Sigmoid colon (tissue), 7 donors: ENCODE results near the gene SKAP1. TPM values are rescaled to one million over a fixed set of nuclear protein-coding genes. Genes with fewer than 3 reads are reported as not detected.

Experiments used
- DNase-seq: peaks from one replicate; pipeline ENCODE4 v3.0.0-alpha.2; 2019
- H3K27ac ChIP-seq, 4 donors: fragments of 200-600 bp; sonication (generic); one replicate each; pipeline ENCODE4 v1.5.1; 2016 to 2019; ENCODE audit warnings: mild to moderate bottlenecking in 1 of 4
- H3K27me3 ChIP-seq, 3 donors: fragments of 200-600 bp; sonication (generic); one replicate each; pipeline ENCODE4 v1.5.1; 2019; ENCODE audit warnings: mild to moderate bottlenecking in 1 of 3
- H3K36me3 ChIP-seq, 4 donors: fragments of 200-600 bp; sonication (generic); one replicate each; pipeline ENCODE4 v1.5.1; 2016 to 2019
- H3K4me1 ChIP-seq, 4 donors: fragments of 200-600 bp; sonication (generic); one replicate each; pipeline ENCODE4 v1.5.1; 2017 to 2019
- H3K4me3 ChIP-seq, 4 donors: fragments of 200-600 bp; sonication (generic); one replicate each; pipeline ENCODE4 v1.5.1; 2017 to 2019; ENCODE audit warnings: mild to moderate bottlenecking in 2 of 4, moderate library complexity in 1 of 4
- H3K9me3 ChIP-seq, 4 donors: fragments of 200-600 bp in 3 of 4; sonication (generic) in 3 of 4; one replicate each; pipeline versions ENCODE4 v1.5.1 to v1.6.1; 2013 to 2019
- EP300 ChIP-seq, 4 donors: sonication (generic); formaldehyde crosslinking; IDR thresholded peaks; one replicate each; pipeline ENCODE4 v1.6.1; 2017; ENCODE audit warnings: antibody characterized with exemption in 4 of 4
- POLR2A ChIP-seq, 2 donors: fragments of 450-650 bp; IDR thresholded peaks; one replicate each; pipeline ENCODE4 v1.6.1; 2016; ENCODE audit warnings: antibody characterized with exemption in 2 of 2, mild to moderate bottlenecking in 2 of 2, moderate library complexity in 2 of 2
- POLR2AphosphoS5 ChIP-seq, 4 donors: sonication (generic); formaldehyde crosslinking; IDR thresholded peaks; one replicate each; pipeline ENCODE4 v1.6.1; 2017; ENCODE audit warnings: antibody characterized with exemption in 4 of 4
- WGBS, 2 donors: extraction: QIAGEN DNeasy Blood & Tissue Kit; methylation state at CpG; one replicate each; pipeline ENCODE4 v1.1.7; 2013; 5-methylcytosine and 5-hydroxymethylcytosine counted together
- intact Hi-C: fragments of 100-400 bp; cut with DNase I; formaldehyde crosslinking; loops from one replicate; pipeline ENCODE4 v1.15.1; 2023
- polyA plus RNA-seq, 3 donors: library from polyadenylated mRNA; stranded (reverse); fragments of 200-250 nt; gene quantifications; one replicate each; pipeline ENCODE4 v1.2.3, GENCODE V29; 2013
- total RNA-seq, 4 donors: library from RNA; depleted of rRNA; stranded (reverse); fragments of >200 nt; gene quantifications; one replicate each; pipeline ENCODE4 v1.1.0, GENCODE V29; 2016
- TF ChIP-seq, protein P1 (sequence below), 4 experiments: fragments of 450-650 bp in 3 of 4; fragments of 200-600 bp in 1 of 4; IDR thresholded peaks; one replicate each; pipeline ENCODE4 v1.5.1; 2016 to 2019; ENCODE audit warnings: antibody characterized with exemption in 4 of 4, mild to moderate bottlenecking in 3 of 4, moderate library complexity in 2 of 4
- donor health status: healthy with polysubstance abuse.
- donor health status: Bipolar disorder and iron deficiency.
- donor health status: healthy.

SKAP1 gene
- total and polyA plus RNA-seq, 7 donors: 0.36 to 10.3 (median 1.4) TPM; not detected in 1

DNA sequence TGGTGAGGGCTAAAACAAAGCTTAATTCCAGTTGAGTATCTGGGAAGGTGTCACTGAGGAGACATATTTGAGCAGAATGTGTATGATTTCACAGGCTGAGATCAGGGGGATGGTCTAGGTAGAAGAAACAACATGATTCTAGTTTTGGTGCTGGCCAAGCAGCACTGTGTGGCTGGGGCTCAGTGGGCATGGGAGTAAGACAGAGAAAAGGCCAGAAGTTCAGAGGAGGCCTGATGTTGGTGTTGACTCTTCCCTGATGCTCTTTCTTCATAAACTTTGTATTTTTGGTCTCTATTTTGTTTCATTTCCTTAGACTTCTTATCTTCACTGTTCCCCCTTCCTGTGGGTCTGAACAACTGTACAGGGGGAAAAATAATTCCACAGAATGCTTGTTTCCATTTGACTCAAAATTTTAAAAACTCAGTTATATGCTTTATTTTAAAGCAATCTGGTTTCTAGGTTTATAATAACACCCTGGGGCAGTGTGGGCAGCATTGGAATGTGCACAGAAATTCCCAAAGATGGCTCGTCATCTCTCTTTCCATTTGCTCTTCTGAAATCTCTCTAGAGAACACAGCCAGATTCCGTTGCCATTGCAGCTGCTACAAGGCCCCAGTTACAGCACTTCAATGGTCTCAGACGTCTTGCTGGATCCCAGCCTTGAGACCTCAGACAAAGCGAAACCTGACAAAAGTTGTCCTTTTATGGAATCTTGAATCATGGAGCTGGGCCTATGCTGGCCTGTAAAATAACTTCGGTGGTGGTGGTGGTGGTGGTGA, 254.1 kb downstream of the SKAP1 start:
- Histone ChIP-seq H3K36me3 (no peaks in the 10 kb centered on the region), H3K4me1 (no peaks in the 10 kb centered on the region), H3K9me3 (no peaks in the 10 kb centered on the region), H3K27me3 (peaks cover 0 to 2% (median 0%) of the 10 kb centered on the region in 3 donors), H3K4me3 (no peak overlapping the region), H3K27ac (no peak overlapping the region)
- WGBS, 2 donors: 91% methylated on average over 5 of the region's 5 CpGs
- TF ChIP-seq EP300 (IDR thresholded peaks at IDR 0.05) (no peak), POLR2AphosphoS5 (IDR thresholded peaks at IDR 0.05) (no peak), POLR2A (IDR thresholded peaks at IDR 0.05) (no peak)
- TF ChIP-seq, protein P1, sequence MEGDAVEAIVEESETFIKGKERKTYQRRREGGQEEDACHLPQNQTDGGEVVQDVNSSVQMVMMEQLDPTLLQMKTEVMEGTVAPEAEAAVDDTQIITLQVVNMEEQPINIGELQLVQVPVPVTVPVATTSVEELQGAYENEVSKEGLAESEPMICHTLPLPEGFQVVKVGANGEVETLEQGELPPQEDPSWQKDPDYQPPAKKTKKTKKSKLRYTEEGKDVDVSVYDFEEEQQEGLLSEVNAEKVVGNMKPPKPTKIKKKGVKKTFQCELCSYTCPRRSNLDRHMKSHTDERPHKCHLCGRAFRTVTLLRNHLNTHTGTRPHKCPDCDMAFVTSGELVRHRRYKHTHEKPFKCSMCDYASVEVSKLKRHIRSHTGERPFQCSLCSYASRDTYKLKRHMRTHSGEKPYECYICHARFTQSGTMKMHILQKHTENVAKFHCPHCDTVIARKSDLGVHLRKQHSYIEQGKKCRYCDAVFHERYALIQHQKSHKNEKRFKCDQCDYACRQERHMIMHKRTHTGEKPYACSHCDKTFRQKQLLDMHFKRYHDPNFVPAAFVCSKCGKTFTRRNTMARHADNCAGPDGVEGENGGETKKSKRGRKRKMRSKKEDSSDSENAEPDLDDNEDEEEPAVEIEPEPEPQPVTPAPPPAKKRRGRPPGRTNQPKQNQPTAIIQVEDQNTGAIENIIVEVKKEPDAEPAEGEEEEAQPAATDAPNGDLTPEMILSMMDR (IDR thresholded peaks at IDR 0.05): no peak
- DNase-seq: no peak
- intact Hi-C loops: no loop called here

DNA sequence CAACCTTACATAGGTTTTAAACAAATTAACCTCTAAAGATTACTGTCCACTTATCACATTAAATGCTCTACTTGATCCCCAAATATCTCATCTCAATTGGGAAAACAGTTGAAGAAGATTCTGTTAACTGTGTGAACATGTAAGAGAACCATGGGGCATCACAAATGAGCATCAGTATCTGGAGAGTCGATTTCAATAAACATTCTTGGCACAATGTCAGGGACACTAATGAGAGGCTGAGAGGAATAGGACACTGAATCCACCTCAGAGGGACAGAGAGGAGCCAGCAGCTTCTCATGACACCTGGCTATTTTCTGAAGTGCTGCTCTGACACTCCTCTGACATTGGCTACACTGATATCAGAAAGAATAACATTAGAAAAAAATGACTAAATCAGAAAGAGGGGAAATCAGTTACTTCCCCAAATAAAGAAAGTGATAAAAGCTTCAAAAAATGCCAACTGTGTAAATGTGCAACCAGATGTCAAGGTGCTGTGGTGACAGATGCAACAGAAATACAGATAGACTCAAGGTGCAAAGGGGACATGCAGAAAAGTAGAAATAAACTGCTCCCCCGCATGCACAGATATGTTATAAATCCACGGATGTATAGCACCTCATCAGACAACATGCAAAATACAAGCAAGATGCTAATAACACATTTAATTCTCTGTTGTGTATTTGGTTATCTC, 255.0 kb downstream of the SKAP1 start:
- no peak overlapping the region for H3K27ac ChIP-seq
- intact Hi-C loops: no loop called here
- WGBS, 2 donors: 70 to 81% methylated on average over 3 of the region's 3 CpGs
- H3K36me3 ChIP-seq: no peaks in the 10 kb centered on the region
- peaks cover 0 to 2% (median 0%) of the 10 kb centered on the region in 3 donors for H3K27me3 ChIP-seq
- no peak overlapping the region for H3K4me3 ChIP-seq
- TF ChIP-seq POLR2AphosphoS5 (IDR thresholded peaks at IDR 0.05): no peak
- TF ChIP-seq POLR2A (IDR thresholded peaks at IDR 0.05): no peak
- no peak for TF ChIP-seq EP300 (IDR thresholded peaks at IDR 0.05)
- TF ChIP-seq, protein P1 (IDR thresholded peaks at IDR 0.05): no peak
- DNase-seq: no peak
- H3K9me3 ChIP-seq: no peaks in the 10 kb centered on the region
- H3K4me1 ChIP-seq: no peaks in the 10 kb centered on the region

- WGBS, 2 donors: 77 to 89% methylated on average over 8 of the region's 8 CpGs
- Histone ChIP-seq H3K9me3 (no peaks in the 10 kb centered on the region), H3K4me1 (no peaks in the 10 kb centered on the region), H3K27ac (no peak overlapping the region), H3K36me3 (no peaks in the 10 kb centered on the region), H3K4me3 (no peak overlapping the region), H3K27me3 (peaks cover 0 to 2% (median 0%) of the 10 kb centered on the region in 3 donors)
- no peak for DNase-seq
- intact Hi-C loops: no loop called here
- TF ChIP-seq EP300 (IDR thresholded peaks at IDR 0.05) (no peak), POLR2A (IDR thresholded peaks at IDR 0.05) (no peak), POLR2AphosphoS5 (IDR thresholded peaks at IDR 0.05) (no peak)
- TF ChIP-seq, protein P1 (IDR thresholded peaks at IDR 0.05): no peak
These were observed 256.6 kb downstream of the SKAP1 start for GRCh38 chr17:48173191-48173984.

DNA sequence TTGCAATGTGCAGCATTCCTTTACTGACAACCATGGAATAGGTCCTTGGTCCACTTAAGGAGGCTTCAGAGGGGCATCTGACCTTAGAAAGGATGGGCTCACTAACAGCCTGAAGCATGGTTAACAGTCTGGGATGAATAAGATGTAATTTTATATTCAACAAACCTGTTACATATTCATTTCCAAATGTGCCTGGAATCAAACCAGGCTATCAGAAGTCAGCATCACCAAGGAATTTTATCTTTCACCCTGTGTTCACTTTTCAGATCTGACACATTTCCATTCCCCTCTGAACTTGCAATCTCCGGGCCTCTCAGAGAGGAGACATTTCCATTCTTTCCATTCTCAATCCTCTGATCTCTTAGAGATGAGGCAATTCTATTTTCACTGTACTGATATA, 260.1 kb downstream of the SKAP1 start:
- TF ChIP-seq POLR2AphosphoS5 (IDR thresholded peaks at IDR 0.05): no peak
- TF ChIP-seq EP300 (IDR thresholded peaks at IDR 0.05): no peak
- TF ChIP-seq, protein P1 (IDR thresholded peaks at IDR 0.05): no peak
- no peak for TF ChIP-seq POLR2A (IDR thresholded peaks at IDR 0.05)
- peaks cover 0 to 2% (median 0%) of the 10 kb centered on the region in 3 donors for H3K27me3 ChIP-seq

More for the DNA sequence above, 260.1 kb downstream of the SKAP1 start:
- no peak overlapping the region for H3K4me3 ChIP-seq
- H3K27ac ChIP-seq: no peak overlapping the region
- no peaks in the 10 kb centered on the region for H3K9me3 ChIP-seq
- intact Hi-C loops: no loop called here
- H3K36me3 ChIP-seq: no peaks in the 10 kb centered on the region
- DNase-seq: no peak
- H3K4me1 ChIP-seq: no peaks in the 10 kb centered on the region
- WGBS, 2 donors: 89 to 97% methylated on average over 1 of the region's 1 CpG
